GM12878 (cell line): ENCODE results near the gene GLS.
A peak's percentile ranks its signal among the peaks of the same experiment; 100 is the strongest.

Source experiments
- DPF2 ChIP-seq: fragments of 450-650 bp; IDR thresholded peaks from 2 replicates; pipeline ENCODE4 v1.6.1; 2017; ENCODE audit warnings: mild to moderate bottlenecking
- EZH2 ChIP-seq: IDR thresholded peaks from 2 replicates; pipeline ENCODE4 v1.6.1; 2012; ENCODE audit warnings: low read depth, mild to moderate bottlenecking, control low read depth, inconsistent platforms, low read length, borderline replicate concordance; ENCODE audit not compliant: control insufficient read depth
- JUND ChIP-seq: IDR thresholded peaks from 2 replicates; pipeline ENCODE4 v1.6.1; 2012; ENCODE audit warnings: low read depth, mild to moderate bottlenecking, low read length, improper control_type of control experiment, moderate library complexity
- POLR2AphosphoS5 ChIP-seq: IDR thresholded peaks from 2 replicates; pipeline ENCODE4 v1.6.1; 2011; ENCODE audit warnings: mild to moderate bottlenecking, low read length, inconsistent platforms
- SIX5 ChIP-seq: IDR thresholded peaks from 2 replicates; pipeline ENCODE4 v1.6.1; 2011; ENCODE audit warnings: mild to moderate bottlenecking, low read depth, low read length, moderate library complexity; ENCODE audit not compliant: severe bottlenecking
- SREBF2 ChIP-seq: IDR thresholded peaks from 2 replicates; pipeline ENCODE4 v1.6.1; 2012; ENCODE audit warnings: mild to moderate bottlenecking, low read length
- ZNF24 ChIP-seq: fragments of 450-650 bp; IDR thresholded peaks from 2 replicates; pipeline ENCODE4 v1.6.1; 2017; ENCODE audit warnings: antibody characterized with exemption, mild to moderate bottlenecking
- TF ChIP-seq, protein P1 (sequence below), 3 experiments: IDR thresholded peaks in 2 of 3; conservative IDR thresholded peaks in 1 of 3; 2 replicates each; pipeline ENCODE4 v1.5.1; 2011; ENCODE audit warnings: low read depth in 3 of 3, low read length in 3 of 3, mild to moderate bottlenecking in 3 of 3, control low read depth in 2 of 3, moderate library complexity in 2 of 3, inconsistent platforms in 1 of 3, mixed read lengths in 1 of 3; ENCODE audit not compliant: control insufficient read depth in 2 of 3, insufficient read depth in 1 of 3; ENCODE audit errors: extremely low read depth in 1 of 3

DNA sequence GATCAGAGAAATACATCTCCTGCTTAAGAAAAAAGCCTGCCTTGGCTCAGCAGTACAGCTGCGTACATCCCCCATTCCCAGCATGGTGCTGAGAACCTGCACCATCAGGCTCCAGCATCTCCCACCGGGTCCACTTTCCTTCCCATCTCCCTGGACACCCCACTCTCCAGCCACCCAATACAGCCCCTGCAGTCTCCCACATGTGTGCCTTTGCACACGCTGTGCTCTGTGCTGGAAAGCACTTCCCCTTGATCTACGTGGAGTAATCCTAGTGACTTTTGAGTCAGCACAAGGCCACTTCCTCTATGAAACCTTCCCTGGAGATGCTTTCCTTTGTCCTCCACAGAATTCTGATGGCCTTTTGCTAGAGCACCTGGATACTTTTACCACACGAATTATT, 116.3 kb downstream of the GLS start:
- TF ChIP-seq SREBF2: no peak
- peak; percentile 81 for TF ChIP-seq POLR2AphosphoS5
- TF ChIP-seq EZH2: no peak
- TF ChIP-seq JUND: no peak
- TF ChIP-seq, protein P1, sequence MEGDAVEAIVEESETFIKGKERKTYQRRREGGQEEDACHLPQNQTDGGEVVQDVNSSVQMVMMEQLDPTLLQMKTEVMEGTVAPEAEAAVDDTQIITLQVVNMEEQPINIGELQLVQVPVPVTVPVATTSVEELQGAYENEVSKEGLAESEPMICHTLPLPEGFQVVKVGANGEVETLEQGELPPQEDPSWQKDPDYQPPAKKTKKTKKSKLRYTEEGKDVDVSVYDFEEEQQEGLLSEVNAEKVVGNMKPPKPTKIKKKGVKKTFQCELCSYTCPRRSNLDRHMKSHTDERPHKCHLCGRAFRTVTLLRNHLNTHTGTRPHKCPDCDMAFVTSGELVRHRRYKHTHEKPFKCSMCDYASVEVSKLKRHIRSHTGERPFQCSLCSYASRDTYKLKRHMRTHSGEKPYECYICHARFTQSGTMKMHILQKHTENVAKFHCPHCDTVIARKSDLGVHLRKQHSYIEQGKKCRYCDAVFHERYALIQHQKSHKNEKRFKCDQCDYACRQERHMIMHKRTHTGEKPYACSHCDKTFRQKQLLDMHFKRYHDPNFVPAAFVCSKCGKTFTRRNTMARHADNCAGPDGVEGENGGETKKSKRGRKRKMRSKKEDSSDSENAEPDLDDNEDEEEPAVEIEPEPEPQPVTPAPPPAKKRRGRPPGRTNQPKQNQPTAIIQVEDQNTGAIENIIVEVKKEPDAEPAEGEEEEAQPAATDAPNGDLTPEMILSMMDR (IDR thresholded peaks at IDR 0.05 in 2 of 3, conservative IDR thresholded peaks at IDR 0.05 in 1 of 3; ENCODE audit: control insufficient read depth in 2 of 3, extremely low read depth in 1 of 3, insufficient read depth in 1 of 3, low read depth in 3 of 3, low read length in 3 of 3): no peak
- TF ChIP-seq ZNF24: no peak
- TF ChIP-seq SIX5: no peak
- no peak for TF ChIP-seq DPF2
